22Rv1 (cell line): ENCODE measurements around the gene RAB11FIP3.

Experiments used
- ZFX ChIP-seq: fragments of 450-650 bp; IDR thresholded peaks from 2 replicates; pipeline ENCODE4 v1.6.1; 2017; ENCODE audit warnings: antibody characterized with exemption, borderline replicate concordance
- TF ChIP-seq, protein P1 (sequence below): fragments of 450-650 bp; IDR thresholded peaks from 2 replicates; pipeline ENCODE4 v1.5.1; 2017; ENCODE audit warnings: mild to moderate bottlenecking

DNA sequence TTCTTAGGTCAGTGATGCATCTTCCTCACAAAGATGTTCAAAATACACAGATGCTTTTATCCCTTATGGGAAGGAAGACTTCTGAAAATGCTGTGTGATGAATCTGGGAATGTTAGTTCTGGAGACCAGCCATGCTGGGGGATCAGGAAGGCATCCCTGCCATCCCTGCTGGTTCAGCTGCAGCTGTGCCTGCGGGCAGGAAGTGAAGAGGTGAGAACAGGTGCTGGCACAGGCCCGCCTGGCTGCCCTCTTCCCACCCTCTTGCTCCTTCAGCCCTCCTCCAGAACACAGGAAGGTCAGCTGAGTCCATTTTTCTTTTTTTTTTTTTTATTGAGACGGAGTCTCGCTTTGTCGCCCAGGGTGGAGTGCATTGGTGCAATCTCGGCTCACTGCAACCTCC lies 15.2 kb downstream of the RAB11FIP3 start:
- TF ChIP-seq, protein P1, sequence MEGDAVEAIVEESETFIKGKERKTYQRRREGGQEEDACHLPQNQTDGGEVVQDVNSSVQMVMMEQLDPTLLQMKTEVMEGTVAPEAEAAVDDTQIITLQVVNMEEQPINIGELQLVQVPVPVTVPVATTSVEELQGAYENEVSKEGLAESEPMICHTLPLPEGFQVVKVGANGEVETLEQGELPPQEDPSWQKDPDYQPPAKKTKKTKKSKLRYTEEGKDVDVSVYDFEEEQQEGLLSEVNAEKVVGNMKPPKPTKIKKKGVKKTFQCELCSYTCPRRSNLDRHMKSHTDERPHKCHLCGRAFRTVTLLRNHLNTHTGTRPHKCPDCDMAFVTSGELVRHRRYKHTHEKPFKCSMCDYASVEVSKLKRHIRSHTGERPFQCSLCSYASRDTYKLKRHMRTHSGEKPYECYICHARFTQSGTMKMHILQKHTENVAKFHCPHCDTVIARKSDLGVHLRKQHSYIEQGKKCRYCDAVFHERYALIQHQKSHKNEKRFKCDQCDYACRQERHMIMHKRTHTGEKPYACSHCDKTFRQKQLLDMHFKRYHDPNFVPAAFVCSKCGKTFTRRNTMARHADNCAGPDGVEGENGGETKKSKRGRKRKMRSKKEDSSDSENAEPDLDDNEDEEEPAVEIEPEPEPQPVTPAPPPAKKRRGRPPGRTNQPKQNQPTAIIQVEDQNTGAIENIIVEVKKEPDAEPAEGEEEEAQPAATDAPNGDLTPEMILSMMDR: no peak
- TF ChIP-seq ZFX: no peak
